ENCODE results near the gene KCTD5. TPM values are rescaled to one million over a fixed set of nuclear protein-coding genes. Genes with fewer than 3 reads are reported as not detected.
A peak's percentile ranks its signal among the peaks of the same experiment; 100 is the strongest.
"Not testable (repeated sequence)": the region's sequence is repeated elsewhere in the genome, so short reads cannot be mapped to it uniquely, and the experiment has no call there.

Gene KCTD5, protein sequence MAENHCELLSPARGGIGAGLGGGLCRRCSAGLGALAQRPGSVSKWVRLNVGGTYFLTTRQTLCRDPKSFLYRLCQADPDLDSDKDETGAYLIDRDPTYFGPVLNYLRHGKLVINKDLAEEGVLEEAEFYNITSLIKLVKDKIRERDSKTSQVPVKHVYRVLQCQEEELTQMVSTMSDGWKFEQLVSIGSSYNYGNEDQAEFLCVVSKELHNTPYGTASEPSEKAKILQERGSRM
- polyA plus RNA-seq (ENCODE audit: insufficient read length in 3 of 3), result 10 to 100 TPM; 21.2 to 26.0 (median 22.6) TPM
- long read RNA-seq, donor 1, transcript KCTD5-201 (6 exons, 2,482 nt), result major isoform, 9 of 16 reads
- long read RNA-seq, donor 1, partial matches to known transcripts, result 7 of 16 reads
- long read RNA-seq, donor 1, other reads (novel, unspliced or antisense), result 0 of 16 reads
- long read RNA-seq, donor 2, transcript KCTD5-201 (6 exons, 2,482 nt), result major isoform, 11 of 11 reads
- long read RNA-seq, donor 2, partial matches to known transcripts, result 0 of 11 reads
- long read RNA-seq, donor 2, other reads (novel, unspliced or antisense), result 0 of 11 reads
- long read RNA-seq, donor 3, transcript KCTD5-201 (6 exons, 2,482 nt), result major isoform, 19 of 35 reads
- long read RNA-seq, donor 3, partial matches to known transcripts, result 16 of 35 reads
- long read RNA-seq, donor 3, other reads (novel, unspliced or antisense), result 0 of 35 reads
- long read RNA-seq, donor 4, partial matches to known transcripts, result 0 of 4 reads
- long read RNA-seq, donor 4, other reads (novel, unspliced or antisense), result 0 of 4 reads
- long read RNA-seq, donor 5, result 0 reads
- long read RNA-seq, donor 6, partial matches to known transcripts, result 12 of 15 reads
- long read RNA-seq, donor 6, other reads (novel, unspliced or antisense), result 0 of 15 reads
- long read RNA-seq, donor 7, transcript KCTD5-201 (6 exons, 2,482 nt), result major isoform, 8 of 8 reads
- long read RNA-seq, donor 7, partial matches to known transcripts, result 0 of 8 reads
- long read RNA-seq, donor 7, other reads (novel, unspliced or antisense), result 0 of 8 reads
- long read RNA-seq, donor 8, result 0 reads
- long read RNA-seq, donor 9, transcript KCTD5-201 (6 exons, 2,482 nt), result major isoform, 8 of 8 reads
- long read RNA-seq, donor 9, partial matches to known transcripts, result 0 of 8 reads
- long read RNA-seq, donor 9, other reads (novel, unspliced or antisense), result 0 of 8 reads
- long read RNA-seq, donor 10, transcript KCTD5-201 (6 exons, 2,482 nt), result major isoform, 7 of 12 reads
- long read RNA-seq, donor 10, partial matches to known transcripts, result 5 of 12 reads
- long read RNA-seq, donor 10, other reads (novel, unspliced or antisense), result 0 of 12 reads
- long read RNA-seq, donor 11, partial matches to known transcripts, result 5 of 9 reads
- long read RNA-seq, donor 11, other reads (novel, unspliced or antisense), result 0 of 9 reads
- long read RNA-seq, donor 12, transcript KCTD5-201 (6 exons, 2,482 nt), result major isoform, 7 of 7 reads
- long read RNA-seq, donor 12, partial matches to known transcripts, result 0 of 7 reads
- long read RNA-seq, donor 12, other reads (novel, unspliced or antisense), result 0 of 7 reads
- long read RNA-seq, donor 13, result 0 reads
- long read RNA-seq, donor 14, transcript KCTD5-201 (6 exons, 2,482 nt), result major isoform, 10 of 10 reads
- long read RNA-seq, donor 14, partial matches to known transcripts, result 0 of 10 reads
- long read RNA-seq, donor 14, other reads (novel, unspliced or antisense), result 0 of 10 reads
- long read RNA-seq, donor 15, partial matches to known transcripts, result 0 of 3 reads
- long read RNA-seq, donor 15, other reads (novel, unspliced or antisense), result 0 of 3 reads
- long read RNA-seq, donor 16, transcript KCTD5-201 (6 exons, 2,482 nt), result major isoform, 31 of 36 reads
- long read RNA-seq, donor 16, partial matches to known transcripts, result 5 of 36 reads
- long read RNA-seq, donor 16, other reads (novel, unspliced or antisense), result 0 of 36 reads

- peak; percentile 87 to 96 (median 94) for DNase-seq (ENCODE audit: extremely low read depth in 1 of 11, low read depth in 9 of 11, low spot score in 4 of 11)
Measured at GRCh38 chr16:2682209-2683021, at the start of gene KCTD5. Gene KCTD5, plus strand, starts transcription at chr16:2682523. Its CDS starts 26 bp downstream, at chr16:2682549.

- not testable (repeated sequence) for DNase-seq (ENCODE audit: extremely low read depth in 1 of 11, low read depth in 9 of 11, low spot score in 4 of 11)
Measured at GRCh38 chr16:2639071-2639721, 43.1 kb upstream of the KCTD5 start.

DNA sequence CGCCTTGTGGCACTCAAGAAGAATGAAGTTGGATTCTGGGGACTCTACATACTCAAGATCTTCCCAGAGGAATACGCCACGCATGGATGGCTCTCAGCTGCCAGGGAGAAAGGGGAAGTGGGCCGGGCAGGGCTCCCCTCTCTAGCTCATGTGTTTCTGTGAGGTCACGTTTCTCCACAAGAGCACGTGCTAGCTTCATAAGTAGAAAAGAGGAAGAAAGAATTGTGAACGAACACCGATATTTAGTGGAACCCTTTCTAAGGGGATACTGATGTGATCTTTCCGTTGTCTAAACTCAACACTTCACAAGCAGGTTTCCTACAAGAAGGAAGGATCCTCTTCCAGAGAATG lies 42.6 kb upstream of the KCTD5 start:
- not testable (repeated sequence) for DNase-seq (ENCODE audit: extremely low read depth in 1 of 11, low read depth in 9 of 11, low spot score in 4 of 11)

GRCh38 chr16:2642561-2642960 lies 39.8 kb upstream of the KCTD5 start:
- DNase-seq (ENCODE audit: extremely low read depth in 1 of 11, low read depth in 9 of 11, low spot score in 4 of 11), result not testable (repeated sequence)

DNA sequence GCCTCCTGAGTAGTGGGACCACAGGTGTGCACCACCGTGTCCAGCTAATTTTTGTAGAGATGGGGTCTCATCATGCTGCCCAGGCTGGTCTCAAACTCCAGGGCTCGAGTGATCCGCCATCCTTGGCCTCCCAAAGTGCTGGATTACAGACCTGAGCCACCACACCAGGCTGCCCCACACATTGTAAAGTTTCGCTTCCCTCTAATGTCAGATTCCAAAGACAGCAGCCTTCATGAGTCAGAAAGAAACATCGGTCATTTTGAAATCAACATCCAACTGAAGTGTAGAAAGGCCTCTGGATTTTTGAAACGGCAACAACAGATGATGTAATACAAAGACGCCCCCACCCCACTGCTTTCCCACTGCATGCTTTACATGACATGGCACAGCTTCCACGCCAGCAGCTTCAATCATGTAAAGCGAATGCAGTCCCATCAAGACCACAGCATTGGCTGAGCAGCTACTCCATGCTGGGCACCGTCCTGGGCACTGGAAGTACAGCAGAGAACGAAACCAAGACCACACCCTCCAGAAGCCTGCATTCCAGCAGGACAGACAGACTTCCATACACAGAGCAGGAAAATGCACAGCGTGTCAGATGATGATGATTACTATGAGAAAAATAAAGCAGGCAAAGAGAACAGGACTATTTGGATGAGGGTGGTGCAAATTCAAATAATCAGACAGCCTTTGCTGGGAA lies 37.4 kb upstream of the KCTD5 start:
- DNase-seq (ENCODE audit: extremely low read depth in 1 of 11, low read depth in 9 of 11, low spot score in 4 of 11), result not testable (repeated sequence)

- not testable (repeated sequence) for DNase-seq (ENCODE audit: extremely low read depth in 1 of 11, low read depth in 9 of 11, low spot score in 4 of 11)
Measured at GRCh38 chr16:2651268-2651871, 31.0 kb upstream of the KCTD5 start.

DNA sequence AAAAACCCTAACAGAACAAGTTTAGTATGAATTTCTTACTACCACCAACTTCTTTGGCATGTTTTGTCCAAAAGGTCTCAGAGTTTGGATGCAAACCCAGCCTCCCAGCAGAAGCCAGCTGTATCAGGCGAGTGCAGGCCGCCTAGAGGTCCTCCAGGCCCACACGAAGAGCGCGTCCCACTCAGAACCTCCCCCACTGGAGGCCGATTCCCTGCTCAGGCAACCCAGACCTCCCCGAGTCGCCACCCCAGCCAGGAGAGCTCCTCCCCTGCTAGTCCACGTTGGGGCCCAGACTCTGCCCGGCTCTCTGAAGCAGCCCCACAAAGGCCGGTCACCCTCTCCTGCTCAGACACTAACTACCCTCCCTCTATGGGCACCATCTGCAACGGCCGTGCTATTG lies 28.4 kb upstream of the KCTD5 start:
- DNase-seq (ENCODE audit: extremely low read depth in 1 of 11, low read depth in 9 of 11, low spot score in 4 of 11), result not testable (repeated sequence)

- not testable (repeated sequence) for DNase-seq (ENCODE audit: extremely low read depth in 1 of 11, low read depth in 9 of 11, low spot score in 4 of 11)
Measured at GRCh38 chr16:2654949-2655348, 27.4 kb upstream of the KCTD5 start.

DNA sequence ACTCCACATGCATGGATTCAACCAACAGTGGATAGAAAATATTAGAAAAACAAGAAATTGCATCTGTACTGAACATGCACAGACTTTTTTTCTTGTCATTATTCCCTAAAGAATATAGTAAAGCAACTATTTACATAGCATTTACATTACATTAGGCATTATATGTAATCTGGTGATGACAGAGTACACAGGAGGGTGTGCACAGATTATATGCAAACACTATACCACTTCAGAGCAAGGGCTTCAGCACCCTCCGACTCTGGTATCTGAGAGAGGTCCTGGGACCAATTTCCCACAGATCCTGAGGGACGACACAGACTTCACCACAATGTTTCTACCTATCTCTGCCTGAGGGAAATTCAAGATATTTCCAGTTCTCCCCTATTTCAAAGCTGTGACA lies 25.3 kb upstream of the KCTD5 start:
- DNase-seq (ENCODE audit: extremely low read depth in 1 of 11, low read depth in 9 of 11, low spot score in 4 of 11), result no peak

DNA sequence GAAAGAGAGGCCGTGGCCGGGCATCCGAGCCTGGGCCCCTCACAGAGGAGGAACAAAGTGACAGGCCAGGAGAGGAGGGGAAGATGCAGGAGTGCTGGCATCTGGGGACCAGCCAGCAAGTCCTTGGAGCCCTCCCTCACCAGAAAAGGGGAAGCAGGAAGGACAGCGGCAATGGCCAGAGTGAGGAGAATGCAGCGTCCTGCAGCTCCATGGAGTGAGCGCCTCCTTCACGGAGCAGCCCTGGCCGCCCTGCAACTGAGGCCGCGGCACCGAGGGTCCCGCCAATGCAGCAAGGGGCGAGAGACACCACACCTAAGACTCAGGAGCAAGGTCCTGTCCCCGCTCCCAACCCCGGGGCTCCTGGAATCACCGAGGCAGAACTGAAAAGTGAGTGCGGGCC lies 24.5 kb upstream of the KCTD5 start:
- DNase-seq (ENCODE audit: extremely low read depth in 1 of 11, low read depth in 9 of 11, low spot score in 4 of 11), result not testable (repeated sequence)

DNA sequence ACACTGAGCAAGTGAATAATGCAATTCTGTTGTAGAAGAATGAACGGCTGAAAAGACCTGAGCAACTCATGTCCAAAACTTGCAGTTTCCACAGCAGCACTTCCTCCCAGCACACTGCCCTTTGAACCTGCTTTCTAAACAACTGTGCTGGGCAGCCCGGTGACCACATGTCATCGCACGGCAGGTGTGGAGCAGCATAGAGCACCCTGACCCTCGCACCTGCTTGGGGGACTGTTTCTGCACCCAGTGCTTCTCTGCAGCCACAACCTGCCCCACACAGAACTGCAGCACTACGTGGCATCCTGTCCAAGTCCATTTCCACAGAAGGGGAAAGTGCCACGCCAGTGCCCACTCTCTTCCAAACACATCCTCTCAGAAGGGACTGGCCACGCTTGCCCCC lies 22.8 kb upstream of the KCTD5 start:
- DNase-seq (ENCODE audit: extremely low read depth in 1 of 11, low read depth in 9 of 11, low spot score in 4 of 11), result not testable (repeated sequence)

- DNase-seq (ENCODE audit: extremely low read depth in 1 of 11, low read depth in 9 of 11, low spot score in 4 of 11), result not testable (repeated sequence)
Measured at GRCh38 chr16:2660014-2660662, 22.2 kb upstream of the KCTD5 start.

DNA sequence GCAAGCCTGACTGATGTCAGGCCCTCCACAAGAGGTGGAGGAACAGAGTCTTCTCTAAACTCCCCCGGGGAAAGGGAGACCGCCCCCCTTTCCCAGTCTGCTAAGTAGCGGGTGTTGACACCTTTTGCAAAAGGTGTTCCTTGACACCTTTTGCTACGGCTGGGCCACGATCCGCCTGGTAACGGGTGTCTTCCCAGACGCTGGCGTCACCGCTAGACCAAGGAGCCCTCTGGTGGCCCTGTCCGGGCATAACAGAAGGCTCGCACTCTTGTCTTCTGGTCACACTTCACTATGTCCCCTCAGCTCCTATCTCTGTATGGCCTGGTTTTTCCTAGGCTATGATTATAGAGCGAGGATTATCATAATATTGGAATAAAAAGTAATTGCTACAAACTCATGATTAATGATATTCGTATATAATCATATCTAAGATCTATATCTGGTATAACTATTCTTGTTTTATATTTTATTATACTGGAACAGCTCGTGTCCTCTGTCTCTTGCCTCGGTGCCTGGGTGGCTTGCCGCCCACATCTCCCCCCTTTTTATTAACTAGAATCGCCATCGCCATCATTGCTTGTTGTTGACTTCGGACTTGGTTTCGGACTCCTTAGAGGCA lies 21.5 kb upstream of the KCTD5 start:
- DNase-seq (ENCODE audit: extremely low read depth in 1 of 11, low read depth in 9 of 11, low spot score in 4 of 11), result not testable (repeated sequence)
